Tibial nerve (tissue), 4 donors: Measurements from ENCODE around the gene SHC4. TPM values are rescaled to one million over a fixed set of nuclear protein-coding genes. Genes with fewer than 3 reads are reported as not detected.

ENCODE experiments used
- DNase-seq, 2 donors: peaks; one replicate each; pipeline ENCODE4 v3.0.0-alpha.2; 2019; ENCODE audit warnings: low spot score in 2 of 2
- H3K27ac ChIP-seq, 4 donors: fragments of 200-600 bp; sonication (generic) in 3 of 4; one replicate each; pipeline ENCODE4 v1.5.1; 2017 to 2019; ENCODE audit warnings: mild to moderate bottlenecking in 1 of 4
- H3K27me3 ChIP-seq, 2 donors: fragments of 200-600 bp; sonication (generic) in 1 of 2; one replicate each; pipeline versions ENCODE4 v1.5.1 to v1.6.0; 2017 to 2019
- H3K36me3 ChIP-seq, 3 donors: fragments of 200-600 bp; sonication (generic); one replicate each; pipeline ENCODE4 v1.5.1; 2018 to 2019
- H3K4me1 ChIP-seq, 4 donors: fragments of 200-600 bp; sonication (generic) in 3 of 4; one replicate each; pipeline ENCODE4 v1.5.1; 2017 to 2019
- H3K4me3 ChIP-seq, 4 donors: fragments of 200-600 bp; sonication (generic) in 3 of 4; one replicate each; pipeline ENCODE4 v1.5.1; 2017 to 2019; ENCODE audit warnings: mild to moderate bottlenecking in 1 of 4, moderate library complexity in 1 of 4
- H3K9me3 ChIP-seq, 4 donors: fragments of 200-600 bp; sonication (generic) in 3 of 4; one replicate each; pipeline ENCODE4 v1.5.1; 2017 to 2019
- CTCF ChIP-seq, 5 experiments: fragments of 200-600 bp in 3 of 5; fragments of 450-650 bp in 2 of 5; sonication (generic) in 3 of 5; IDR thresholded peaks; one replicate each; pipeline ENCODE4 v1.5.1; 2016 to 2019; ENCODE audit warnings: antibody characterized with exemption in 5 of 5, mild to moderate bottlenecking in 3 of 5, moderate library complexity in 2 of 5
- EP300 ChIP-seq, 2 donors: sonication (generic); formaldehyde crosslinking; IDR thresholded peaks; one replicate each; pipeline ENCODE4 v1.6.1; 2017; ENCODE audit warnings: antibody characterized with exemption in 2 of 2, mild to moderate bottlenecking in 1 of 2
- POLR2A ChIP-seq, 2 donors: fragments of 450-650 bp; IDR thresholded peaks; one replicate each; pipeline ENCODE4 v1.6.1; 2017; ENCODE audit warnings: antibody characterized with exemption in 2 of 2, mild to moderate bottlenecking in 2 of 2, moderate library complexity in 2 of 2
- WGBS, 2 donors: methylation state at CpG; one replicate each; pipeline ENCODE4 v1.1.5; 2018; 5-methylcytosine and 5-hydroxymethylcytosine counted together
- total RNA-seq, 4 donors: library from RNA; depleted of rRNA; stranded (reverse); fragments of >200 nt; gene quantifications; one replicate each; pipeline ENCODE4 v1.1.0, GENCODE V29; 2016

The SHC4 gene
- total RNA-seq, 4 donors from 2014 or later: 36.9 to 71.7 (median 47.5) TPM

- Histone ChIP-seq H3K27me3 (no peaks in the 10 kb centered on the region), H3K4me3 (no peak overlapping the region), H3K9me3 (no peaks in the 10 kb centered on the region), H3K27ac (no peak overlapping the region), H3K36me3 (peaks cover 0 to 47% (median 0%) of the 10 kb centered on the region in 3 donors), H3K4me1 (no peaks in the 10 kb centered on the region)
- WGBS, 2 donors: 61 to 67% methylated on average over 1 of the region's 1 CpG
- TF ChIP-seq CTCF (IDR thresholded peaks at IDR 0.05) (no peak), EP300 (IDR thresholded peaks at IDR 0.05) (no peak), POLR2A (IDR thresholded peaks at IDR 0.05) (no peak)
- DNase-seq: no peak
These were observed 140.0 kb downstream of the SHC4 start for GRCh38 chr15:48823706-48824105.

GRCh38 chr15:48823237-48823636 lies 140.5 kb downstream of the SHC4 start:
- no peak for DNase-seq
- H3K27ac ChIP-seq: no peak overlapping the region
- H3K4me1 ChIP-seq: no peaks in the 10 kb centered on the region
- WGBS, 2 donors: 15 to 21% methylated on average over 1 of the region's 1 CpG
- TF ChIP-seq CTCF (IDR thresholded peaks at IDR 0.05) (no peak), POLR2A (IDR thresholded peaks at IDR 0.05) (no peak), EP300 (IDR thresholded peaks at IDR 0.05) (no peak)
- no peaks in the 10 kb centered on the region for H3K27me3 ChIP-seq
- peaks cover 0 to 47% (median 0%) of the 10 kb centered on the region in 3 donors for H3K36me3 ChIP-seq
- H3K4me3 ChIP-seq: no peak overlapping the region
- no peaks in the 10 kb centered on the region for H3K9me3 ChIP-seq

DNA sequence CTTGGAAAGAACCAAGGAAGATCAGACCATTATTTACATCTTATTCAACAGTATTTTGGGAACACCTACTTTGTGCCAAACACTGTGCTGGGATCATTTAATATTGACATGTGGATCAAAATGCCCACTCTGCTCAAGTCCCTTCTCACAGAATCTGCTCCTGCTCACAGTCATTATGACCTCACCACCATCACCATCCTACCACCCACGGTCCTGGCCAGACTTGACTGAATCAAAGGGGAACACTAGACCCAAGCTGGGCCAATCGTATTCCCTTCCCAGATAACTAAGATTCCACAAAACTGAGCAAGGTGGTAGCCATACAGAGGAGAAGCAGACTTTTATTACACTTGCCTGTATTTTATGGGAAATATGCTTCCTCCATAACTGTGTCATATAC lies 149.4 kb downstream of the SHC4 start:
- peaks cover 0 to 23% (median 6%) of the 10 kb centered on the region in 4 donors for H3K4me1 ChIP-seq
- no peaks in the 10 kb centered on the region for H3K9me3 ChIP-seq
- H3K36me3 ChIP-seq: no peaks in the 10 kb centered on the region
- no peak overlapping the region for H3K4me3 ChIP-seq
- no peak for DNase-seq
- 63 to 76% methylated on average over 2 of the region's 2 CpGs for WGBS, 2 donors
- TF ChIP-seq EP300 (IDR thresholded peaks at IDR 0.05) (no peak), POLR2A (IDR thresholded peaks at IDR 0.05) (no peak), CTCF (IDR thresholded peaks at IDR 0.05) (no peak)
- H3K27me3 ChIP-seq: no peaks in the 10 kb centered on the region
- H3K27ac ChIP-seq: no peak overlapping the region

GRCh38 chr15:48811325-48811958 lies 152.3 kb downstream of the SHC4 start:
- peak overlapping the region in 2 of 4 donors; percentile 13 to 24 for H3K27ac ChIP-seq
- H3K27me3 ChIP-seq: no peaks in the 10 kb centered on the region
- WGBS, 2 donors: 7 to 13% methylated on average over 19 to 25 of the region's 25 CpGs
- H3K4me1 ChIP-seq: peaks cover 0 to 23% (median 6%) of the 10 kb centered on the region in 4 donors
- no peak for TF ChIP-seq POLR2A (IDR thresholded peaks at IDR 0.05)
- TF ChIP-seq CTCF (IDR thresholded peaks at IDR 0.05): no peak
- no peaks in the 10 kb centered on the region for H3K36me3 ChIP-seq
- no peak for DNase-seq
- no peaks in the 10 kb centered on the region for H3K9me3 ChIP-seq
- H3K4me3 ChIP-seq: peak overlapping the region; percentile 59 to 79 (median 69)

DNA sequence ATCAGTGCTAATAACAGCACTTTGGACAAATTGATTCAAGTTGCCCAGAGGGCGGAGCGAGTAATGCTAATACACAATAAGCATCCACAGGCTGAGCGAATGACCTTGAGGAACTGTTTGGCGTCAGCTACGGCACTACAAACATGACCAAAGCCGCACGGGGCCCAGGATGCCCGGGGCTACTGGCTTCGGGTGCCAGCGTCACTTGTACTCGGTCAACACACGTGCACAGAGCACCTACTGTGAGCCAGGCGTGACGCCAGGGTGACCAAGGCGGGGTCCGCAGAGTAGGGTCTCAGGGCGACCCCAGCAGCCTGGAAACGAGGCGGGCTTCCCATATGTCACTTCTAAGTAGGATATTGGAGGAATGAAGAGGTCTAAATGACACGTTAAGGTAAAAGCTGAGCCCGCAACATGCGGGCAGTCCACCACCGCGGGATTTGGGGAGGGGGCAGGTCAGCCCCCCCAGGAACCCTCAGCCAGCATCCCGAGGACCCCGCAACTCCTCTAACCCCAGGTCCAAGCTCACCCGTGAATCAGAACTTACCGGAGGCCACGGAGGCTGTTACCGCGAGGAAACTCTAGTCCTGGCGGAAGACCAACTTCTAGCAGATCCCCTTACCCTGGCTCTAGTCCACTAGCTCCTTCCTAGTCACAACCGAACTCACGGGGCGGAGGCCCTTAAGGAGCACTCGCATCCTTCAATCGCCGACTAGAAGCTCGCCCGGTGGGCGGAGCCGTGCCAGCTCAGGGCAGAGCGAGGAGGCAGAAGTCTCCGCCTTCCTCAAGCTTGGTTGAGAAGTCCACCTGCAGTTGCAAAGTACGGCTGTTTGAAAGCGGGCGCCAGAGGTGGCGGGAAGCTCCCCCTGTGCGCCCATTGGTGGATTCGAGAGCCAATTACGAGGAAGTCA lies 153.1 kb downstream of the SHC4 start, which contains the start of gene CEP152:
TSS of gene CEP152 (minus strand) at position 656 of the 911 bp plus-strand sequence. CDS start 5,420 bp downstream, outside the sequence.
- Histone ChIP-seq H3K4me3 (peak within 1 kb of the TSS; percentile 59 to 79 (median 69)), H3K36me3 (no peaks in the 10 kb centered on the region), H3K9me3 (no peaks in the 10 kb centered on the region), H3K27me3 (no peaks in the 10 kb centered on the region), H3K27ac (peak within 1 kb of the TSS in 3 of 4 donors; percentile 13 to 65 (median 47)), H3K4me1 (peaks cover 0 to 30% (median 6%) of the 10 kb centered on the region in 4 donors)
- peak; percentile 89 to 91 for DNase-seq
- WGBS, 2 donors: 0 to 1% methylated on average over 28 to 51 of the region's 51 CpGs
- TF ChIP-seq EP300 (IDR thresholded peaks at IDR 0.05): peak in 1 of 2 donors; percentile 72
- TF ChIP-seq CTCF (IDR thresholded peaks at IDR 0.05): peak in 1 of 5 experiments; percentile 38
- TF ChIP-seq POLR2A (IDR thresholded peaks at IDR 0.05): peak in 1 of 2 donors; percentile 43
